ENCODE results near the gene C16orf87. TPM values are rescaled to one million over a fixed set of nuclear protein-coding genes. Genes with fewer than 3 reads are reported as not detected.

C16orf87 gene
- total RNA-seq, 1 experiment from 2014 or later, result 10.2 TPM

GRCh38 chr16:46839986-46840443 lies 9.0 kb upstream of the C16orf87 start (continued):
- TF ChIP-seq CTCF (IDR thresholded peaks at IDR 0.05 in 2 of 3, conservative IDR thresholded peaks at IDR 0.05 in 1 of 3; ENCODE audit: borderline replicate concordance in 1 of 3, insufficient read depth in 1 of 3, low read depth in 2 of 3, low read length in 2 of 3) (no peak), TCF7L2 (IDR thresholded peaks at IDR 0.05; ENCODE audit: borderline replicate concordance, extremely low read depth, insufficient read depth, insufficient read length) (no peak), SRF (IDR thresholded peaks at IDR 0.05; ENCODE audit: low read depth) (no peak)

- Histone ChIP-seq H3K4me1 (ENCODE audit: control insufficient read depth in 1 of 2, insufficient read depth in 2 of 2, low read length in 2 of 2) (peaks cover 0 to 1% of the 10 kb centered on the region in 2 experiments; a peak in 1 of 4 replicates), H3K9ac (ENCODE audit: low read length) (no peak overlapping the region), H3K79me2 (ENCODE audit: insufficient read depth, low read length) (no peaks in the 10 kb centered on the region), H4K20me1 (ENCODE audit: insufficient read depth) (no peaks in the 10 kb centered on the region), H3K27me3 (ENCODE audit: insufficient read depth, low read length) (no peaks in the 10 kb centered on the region), H3K36me3 (ENCODE audit: control insufficient read depth in 1 of 2, insufficient read depth in 2 of 2, low read length in 2 of 2) (no peaks in the 10 kb centered on the region), H3K4me3 (replicated peaks in 1 of 2; ENCODE audit: low read depth in 1 of 2, low read length in 2 of 2) (no peak overlapping the region), H3K9me3 (ENCODE audit: control insufficient read depth in 1 of 2, insufficient read depth in 1 of 2, low read depth in 1 of 2, low read length in 2 of 2) (no peaks in the 10 kb centered on the region), H3K4me2 (ENCODE audit: low read length) (no peak overlapping the region), H2AFZ (ENCODE audit: low read depth, low read length, poor library complexity, severe bottlenecking) (no peak overlapping the region), H3K9me2 (ENCODE audit: insufficient read depth) (no peaks in the 10 kb centered on the region), H3K27ac (ENCODE audit: low read depth, low read length) (no peak overlapping the region)
- DNase-seq (ENCODE audit: low read depth, low spot score) (no peak), ATAC-seq (no peak)
- POLR2A ChIA-PET, result no interaction called here
- intact Hi-C loops (cut with micrococcal nuclease), result no loop called here
- CTCF ChIA-PET, result no interaction called here
- RAD21 ChIA-PET (ENCODE audit: low non-redundant PET in 1 of 2, low total read pairs in 2 of 2, uncharacterized antibody in 2 of 2, unreplicated experiment in 2 of 2), result no interaction called here
- BruUV-seq (replicated peaks), result no TSS peak
- TF ChIP-seq REST (IDR thresholded peaks at IDR 0.05; ENCODE audit: low read depth) (no peak), SIN3A (IDR thresholded peaks at IDR 0.05; ENCODE audit: low read depth) (no peak), CTCF (IDR thresholded peaks at IDR 0.05 in 2 of 3, conservative IDR thresholded peaks at IDR 0.05 in 1 of 3; ENCODE audit: borderline replicate concordance in 1 of 3, insufficient read depth in 1 of 3, low read depth in 2 of 3, low read length in 2 of 3) (no peak), JUND (IDR thresholded peaks at IDR 0.05) (no peak), SP1 (IDR thresholded peaks at IDR 0.05; ENCODE audit: low read depth) (no peak), CBX3 (IDR thresholded peaks at IDR 0.05; ENCODE audit: low read depth) (no peak), EZH2 (IDR thresholded peaks at IDR 0.05) (no peak), TCF7L2 (IDR thresholded peaks at IDR 0.05; ENCODE audit: borderline replicate concordance, extremely low read depth, insufficient read depth, insufficient read length) (no peak), RAD21 (IDR thresholded peaks at IDR 0.05; ENCODE audit: low read depth) (no peak), POLR2A (IDR thresholded peaks at IDR 0.05; ENCODE audit: borderline replicate concordance, extremely low read depth, insufficient read depth, insufficient read length) (no peak), EGR1 (IDR thresholded peaks at IDR 0.05; ENCODE audit: low read depth) (no peak), SRF (IDR thresholded peaks at IDR 0.05; ENCODE audit: low read depth) (no peak), YY1 (IDR thresholded peaks at IDR 0.05; ENCODE audit: extremely low read depth, insufficient replicate concordance, low read depth, low read length) (no peak), CEBPB (IDR thresholded peaks at IDR 0.05; ENCODE audit: low read depth) (no peak), ELF1 (IDR thresholded peaks at IDR 0.05; ENCODE audit: borderline replicate concordance, low read depth) (no peak)
Observed at GRCh38 chr16:46836534-46837530, 5.9 kb upstream of the C16orf87 start.

Measured in HCT116 (cell line).